Fibroblast of villous mesenchyme (primary cell): Measurements from ENCODE around the gene PLXDC2. TPM values are rescaled to one million over a fixed set of nuclear protein-coding genes. Genes with fewer than 3 reads are reported as not detected.

Experiments
- DNase-seq: peaks from one replicate; pipeline ENCODE4 v3.0.0-alpha.2; 2010; ENCODE audit warnings: low read depth
- H3K4me3 ChIP-seq: 2 replicates; pipeline ENCODE4 v1.5.1; 2011; ENCODE audit warnings: low read depth, mild to moderate bottlenecking, low read length
- total RNA-seq: library from RNA; depleted of rRNA; stranded (reverse); fragments of >200 nt; gene quantifications from 2 replicates; pipeline ENCODE4 v1.2.3, GENCODE V29; 2012
- TF ChIP-seq, protein P1 (sequence below): IDR thresholded peaks from 2 replicates; pipeline ENCODE4 v1.5.1; 2012; ENCODE audit warnings: low read depth, mild to moderate bottlenecking, low read length; ENCODE audit not compliant: insufficient read depth

PLXDC2 gene
- total RNA-seq, 1 donor: 19.0 TPM

DNA sequence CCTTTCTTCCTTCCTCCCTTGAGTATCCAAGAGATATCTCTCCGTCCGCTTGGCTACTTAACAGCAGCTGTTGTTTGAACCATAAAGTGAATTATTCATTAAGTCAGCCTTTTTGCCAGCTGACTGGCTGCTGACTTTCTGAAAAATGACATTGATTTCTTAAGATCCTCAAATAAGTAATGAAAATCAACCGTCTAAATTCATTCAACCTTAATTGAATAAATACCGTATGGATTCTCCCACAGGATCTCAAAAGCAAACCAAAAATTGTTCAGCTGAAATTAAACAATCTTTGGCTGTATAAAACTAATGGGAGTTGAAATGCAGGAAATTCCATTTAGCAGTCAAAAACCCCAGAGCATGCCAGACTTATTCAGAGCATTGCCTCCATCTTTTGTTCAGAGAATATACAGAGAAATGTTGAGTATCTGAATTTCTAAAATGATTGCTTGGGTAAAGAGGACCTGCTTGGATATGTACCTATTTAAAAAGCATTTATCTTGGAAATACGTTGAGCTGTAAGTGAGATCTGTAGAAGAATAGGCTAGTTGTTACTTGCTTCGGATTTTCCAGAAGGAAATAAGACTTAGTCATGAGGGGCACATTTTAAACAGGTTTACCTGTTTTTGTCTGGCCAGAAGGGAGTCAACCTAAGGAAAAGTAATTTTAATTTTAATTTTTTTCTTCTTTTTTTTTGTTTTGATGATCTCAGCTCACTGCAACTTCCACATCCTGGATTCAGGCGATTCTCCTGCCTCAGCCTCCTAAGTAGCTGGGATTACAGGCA, 136.2 kb downstream of the PLXDC2 start:
- no peak for DNase-seq
- TF ChIP-seq, protein P1, sequence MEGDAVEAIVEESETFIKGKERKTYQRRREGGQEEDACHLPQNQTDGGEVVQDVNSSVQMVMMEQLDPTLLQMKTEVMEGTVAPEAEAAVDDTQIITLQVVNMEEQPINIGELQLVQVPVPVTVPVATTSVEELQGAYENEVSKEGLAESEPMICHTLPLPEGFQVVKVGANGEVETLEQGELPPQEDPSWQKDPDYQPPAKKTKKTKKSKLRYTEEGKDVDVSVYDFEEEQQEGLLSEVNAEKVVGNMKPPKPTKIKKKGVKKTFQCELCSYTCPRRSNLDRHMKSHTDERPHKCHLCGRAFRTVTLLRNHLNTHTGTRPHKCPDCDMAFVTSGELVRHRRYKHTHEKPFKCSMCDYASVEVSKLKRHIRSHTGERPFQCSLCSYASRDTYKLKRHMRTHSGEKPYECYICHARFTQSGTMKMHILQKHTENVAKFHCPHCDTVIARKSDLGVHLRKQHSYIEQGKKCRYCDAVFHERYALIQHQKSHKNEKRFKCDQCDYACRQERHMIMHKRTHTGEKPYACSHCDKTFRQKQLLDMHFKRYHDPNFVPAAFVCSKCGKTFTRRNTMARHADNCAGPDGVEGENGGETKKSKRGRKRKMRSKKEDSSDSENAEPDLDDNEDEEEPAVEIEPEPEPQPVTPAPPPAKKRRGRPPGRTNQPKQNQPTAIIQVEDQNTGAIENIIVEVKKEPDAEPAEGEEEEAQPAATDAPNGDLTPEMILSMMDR: no peak
- H3K4me3 ChIP-seq: no peak overlapping the region

DNA sequence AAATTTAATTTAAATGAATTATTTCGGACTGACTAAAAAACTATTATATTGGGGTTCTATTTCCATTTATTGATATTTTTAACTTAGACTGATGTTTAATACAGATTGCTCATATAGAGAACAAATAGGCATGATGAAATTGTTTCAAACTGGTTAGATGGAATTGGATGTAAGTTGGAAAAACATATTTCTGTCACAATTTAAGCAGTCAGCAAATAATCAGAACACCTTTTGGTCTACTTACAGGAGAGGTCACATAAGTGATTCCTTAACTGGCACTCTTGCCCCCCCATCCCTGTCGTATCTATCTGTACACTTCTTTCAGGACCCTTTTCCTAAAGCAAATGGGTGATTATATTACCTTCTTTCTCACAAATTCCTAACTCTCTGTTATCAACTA, 138.4 kb downstream of the PLXDC2 start:
- TF ChIP-seq, protein P1: no peak
- no peak for DNase-seq
- no peak overlapping the region for H3K4me3 ChIP-seq

DNA sequence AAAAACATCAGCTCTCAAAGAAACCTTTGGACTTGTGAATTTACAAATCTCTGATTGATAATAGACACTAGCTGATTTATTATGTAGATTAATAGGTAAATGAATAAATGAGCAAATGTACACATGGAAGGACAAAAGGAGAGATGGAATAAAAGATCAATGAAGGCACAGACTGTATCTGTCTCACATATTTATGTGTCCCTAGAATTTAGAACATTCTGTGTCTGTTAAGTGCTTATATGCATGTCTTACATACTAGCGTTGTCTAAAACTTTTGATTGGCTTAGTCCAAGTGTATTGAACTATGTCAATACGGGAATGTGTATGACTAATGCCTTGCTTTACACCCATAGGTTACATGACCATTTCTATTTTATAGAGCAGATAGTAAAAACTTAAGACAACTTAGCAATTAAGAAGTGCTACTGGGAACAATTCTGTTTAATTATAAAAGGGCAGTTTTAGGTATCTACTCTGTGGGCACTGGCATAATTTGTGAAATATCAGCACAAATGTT, 140.3 kb downstream of the PLXDC2 start:
- H3K4me3 ChIP-seq: no peak overlapping the region
- no peak for DNase-seq
- TF ChIP-seq, protein P1: no peak

DNA sequence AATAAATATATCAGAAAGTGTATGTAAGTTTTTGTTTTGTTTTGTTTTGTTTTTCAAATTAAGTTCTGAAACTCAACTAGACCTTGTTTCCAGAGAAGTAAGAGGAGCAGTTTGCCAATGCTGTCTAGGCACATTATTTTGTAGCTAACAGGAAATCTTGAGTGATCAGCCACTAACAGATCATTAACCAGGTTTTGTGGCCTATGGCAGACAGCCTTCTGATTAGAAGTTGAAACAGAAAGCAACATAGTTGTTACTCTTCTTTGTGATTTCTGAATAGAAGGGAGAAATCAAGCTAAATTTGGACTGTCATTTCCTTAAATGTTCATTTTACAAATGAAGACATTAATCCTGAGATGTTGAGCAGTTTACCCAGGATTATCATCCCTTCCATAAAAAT, 142.6 kb downstream of the PLXDC2 start:
- DNase-seq: no peak
- TF ChIP-seq, protein P1: no peak

DNA sequence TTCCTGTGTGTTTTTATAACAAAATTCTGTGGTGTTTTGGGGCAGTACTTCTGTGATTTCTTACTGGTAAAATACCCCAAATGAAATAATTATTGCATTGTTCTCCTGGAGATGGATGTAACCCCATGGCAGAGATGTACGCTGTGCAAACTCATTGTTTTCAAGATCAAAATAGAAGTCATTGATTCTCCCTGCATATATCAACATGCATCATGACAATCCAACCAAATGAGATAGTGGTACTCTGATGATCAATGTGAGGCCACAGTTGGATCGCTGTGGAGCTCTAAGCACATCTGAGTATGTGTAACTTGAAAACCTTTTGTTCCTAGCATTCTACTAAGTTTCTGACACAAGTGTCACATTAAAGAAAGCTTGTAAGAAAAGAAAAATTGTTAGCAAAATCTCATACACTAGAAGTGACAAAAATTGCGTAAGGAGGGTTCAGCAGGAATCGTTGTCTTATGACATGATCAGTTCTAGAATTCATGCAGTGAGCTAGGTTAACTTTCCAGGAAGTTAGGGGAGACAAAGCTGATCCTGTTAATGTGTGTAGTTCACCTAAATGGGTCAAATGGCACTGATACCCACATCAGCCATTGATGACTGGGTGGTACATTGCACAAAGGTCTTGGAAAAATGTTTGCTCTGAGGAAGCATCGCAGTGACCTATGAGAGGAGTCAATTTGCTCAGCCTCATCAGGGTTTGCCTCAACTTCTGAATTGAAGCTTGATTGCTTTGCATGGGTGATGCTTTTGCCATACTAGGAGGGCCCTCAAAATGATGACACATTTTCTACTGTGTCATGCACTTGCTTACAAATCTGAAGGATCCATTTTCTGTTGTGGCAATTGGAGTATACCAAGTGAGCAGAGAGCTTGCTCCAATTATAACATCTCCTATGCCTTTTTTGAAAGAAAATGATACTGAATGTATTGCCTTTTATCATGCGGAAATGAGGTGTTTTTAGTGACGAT, 145.1 kb downstream of the PLXDC2 start:
- no peak for DNase-seq
- H3K4me3 ChIP-seq: no peak overlapping the region
- TF ChIP-seq, protein P1: no peak

More for the DNA sequence above, 142.6 kb downstream of the PLXDC2 start:
- no peak overlapping the region for H3K4me3 ChIP-seq

DNA sequence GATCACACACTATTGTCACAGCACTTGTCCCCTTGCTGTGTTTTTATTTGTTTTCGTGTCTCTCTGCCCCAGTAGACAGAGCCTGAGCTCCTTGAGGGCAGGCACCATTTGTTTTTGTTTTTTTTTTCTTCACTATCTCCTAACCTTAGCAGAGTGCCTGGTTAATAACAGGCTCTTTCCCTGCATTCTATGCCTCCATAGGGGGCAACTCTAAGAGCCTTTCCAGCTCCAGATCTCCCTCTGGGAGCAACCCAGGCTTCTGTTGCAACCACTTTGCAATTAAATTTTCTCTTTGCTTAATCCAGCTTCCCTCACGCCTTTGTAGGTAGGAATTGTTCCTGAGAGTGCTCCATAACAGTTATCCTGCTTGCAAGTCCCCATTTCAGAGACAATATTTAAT, 148.4 kb downstream of the PLXDC2 start:
- TF ChIP-seq, protein P1: no peak
- H3K4me3 ChIP-seq: no peak overlapping the region
- no peak for DNase-seq
